ENCODE data around the gene NBEA.
"Not testable (repeated sequence)": the region's sequence is repeated elsewhere in the genome, so short reads cannot be mapped to it uniquely, and the experiment has no call there.

NBEA gene

GRCh38 chr13:35408285-35408684 is 466.2 kb downstream of the NBEA start:
- not testable (repeated sequence) for DNase-seq

GRCh38 chr13:35411059-35411744 is 469.1 kb downstream of the NBEA start:
- no peak for DNase-seq

GRCh38 chr13:35448465-35448864 is 506.4 kb downstream of the NBEA start:
- no peak for DNase-seq

- no peak for DNase-seq
These were observed 507.8 kb downstream of the NBEA start for GRCh38 chr13:35449821-35450220.

GRCh38 chr13:35455022-35455421 is 513.0 kb downstream of the NBEA start:
- no peak for DNase-seq

DNA sequence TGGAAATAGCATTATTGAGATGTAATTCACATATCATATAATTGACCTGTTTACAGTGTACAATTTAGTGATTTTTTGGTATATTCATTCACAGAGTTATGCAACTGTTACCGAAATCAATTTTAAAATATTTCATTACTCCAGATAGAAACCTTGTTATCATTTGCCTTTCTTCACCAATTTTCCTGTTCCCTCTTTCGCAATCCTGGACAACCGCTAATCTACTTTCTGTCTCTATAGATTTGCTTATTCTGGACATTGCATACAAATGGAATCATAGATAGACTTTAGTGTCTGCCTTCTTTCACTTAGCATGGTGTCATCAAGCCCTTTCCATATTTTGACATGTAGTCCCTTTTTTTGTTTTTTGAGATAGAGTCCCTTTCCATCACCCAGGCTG is 515.2 kb downstream of the NBEA start:
- no peak for DNase-seq

DNA sequence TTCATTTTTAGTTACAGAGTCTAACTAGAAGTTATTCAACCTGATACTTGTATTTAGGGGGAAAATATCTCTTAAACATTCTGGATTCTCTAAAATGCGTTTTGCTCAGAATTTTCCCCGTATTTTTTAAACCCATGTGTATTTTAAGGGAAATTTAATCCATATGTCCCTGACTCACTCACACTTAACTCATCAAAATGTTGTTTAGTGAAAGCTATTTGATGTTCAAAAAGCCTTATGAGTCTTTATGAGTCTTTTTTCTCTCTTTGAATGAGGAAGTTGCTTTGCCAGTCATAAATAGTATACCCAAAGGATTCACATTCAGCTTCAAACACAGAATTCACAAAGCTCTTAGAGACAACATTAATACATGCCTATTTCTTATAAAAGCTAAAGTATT is 518.0 kb downstream of the NBEA start:
- no peak for DNase-seq

- no peak for DNase-seq
These were observed 523.3 kb downstream of the NBEA start for GRCh38 chr13:35465371-35465770.

DNA sequence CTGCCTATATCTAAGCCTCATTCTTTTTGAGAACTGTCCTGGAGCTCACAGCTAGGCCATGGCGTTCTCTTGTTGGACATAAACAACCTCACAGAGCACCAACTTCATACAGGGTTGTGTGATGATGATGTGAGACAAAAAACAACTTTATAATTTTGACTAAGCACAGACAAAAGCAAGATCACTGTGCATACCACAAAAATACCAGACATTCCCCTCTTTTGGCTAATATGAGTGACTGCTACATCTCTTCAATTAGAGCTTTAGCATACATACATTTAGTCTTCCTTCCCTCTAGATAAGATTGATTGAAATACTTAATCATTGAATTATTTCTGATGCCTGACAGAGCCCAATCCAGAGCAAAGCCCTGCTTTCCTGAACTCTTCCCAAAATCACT is 526.1 kb downstream of the NBEA start:
- no peak for DNase-seq

DNA sequence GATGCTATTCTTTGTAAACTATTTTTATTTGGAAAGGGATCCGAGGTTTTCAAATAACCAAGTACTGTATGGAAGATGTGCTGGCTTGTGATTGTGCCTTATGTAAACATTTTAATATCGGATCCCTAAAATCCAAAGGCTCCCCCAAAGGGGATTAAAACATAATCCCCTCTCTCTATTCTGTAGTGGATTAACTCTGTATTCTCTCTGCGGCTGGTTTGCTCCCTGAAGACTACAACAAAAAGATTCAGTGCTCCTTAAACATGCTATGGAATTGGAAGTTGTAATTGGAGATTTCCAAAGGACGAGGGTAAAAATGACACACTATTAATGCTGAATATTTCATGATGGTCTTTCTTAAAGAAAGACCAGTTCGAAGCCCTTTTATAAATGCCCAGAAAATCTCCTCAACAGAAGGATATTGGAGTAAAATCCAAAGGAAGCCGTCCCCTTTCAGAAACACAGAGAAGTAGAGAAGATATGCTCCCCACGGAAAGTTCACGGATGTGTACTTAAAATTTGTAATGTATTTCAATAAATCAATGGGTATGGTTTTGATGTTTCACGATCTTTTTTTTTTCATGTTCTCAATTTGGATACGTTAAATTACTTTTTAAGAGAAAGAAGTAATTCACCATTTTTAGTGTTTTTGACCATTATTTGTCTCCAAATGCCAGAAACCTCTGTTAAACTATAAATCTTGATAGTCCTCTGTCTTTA is 527.9 kb downstream of the NBEA start:
- no peak for DNase-seq

DNA sequence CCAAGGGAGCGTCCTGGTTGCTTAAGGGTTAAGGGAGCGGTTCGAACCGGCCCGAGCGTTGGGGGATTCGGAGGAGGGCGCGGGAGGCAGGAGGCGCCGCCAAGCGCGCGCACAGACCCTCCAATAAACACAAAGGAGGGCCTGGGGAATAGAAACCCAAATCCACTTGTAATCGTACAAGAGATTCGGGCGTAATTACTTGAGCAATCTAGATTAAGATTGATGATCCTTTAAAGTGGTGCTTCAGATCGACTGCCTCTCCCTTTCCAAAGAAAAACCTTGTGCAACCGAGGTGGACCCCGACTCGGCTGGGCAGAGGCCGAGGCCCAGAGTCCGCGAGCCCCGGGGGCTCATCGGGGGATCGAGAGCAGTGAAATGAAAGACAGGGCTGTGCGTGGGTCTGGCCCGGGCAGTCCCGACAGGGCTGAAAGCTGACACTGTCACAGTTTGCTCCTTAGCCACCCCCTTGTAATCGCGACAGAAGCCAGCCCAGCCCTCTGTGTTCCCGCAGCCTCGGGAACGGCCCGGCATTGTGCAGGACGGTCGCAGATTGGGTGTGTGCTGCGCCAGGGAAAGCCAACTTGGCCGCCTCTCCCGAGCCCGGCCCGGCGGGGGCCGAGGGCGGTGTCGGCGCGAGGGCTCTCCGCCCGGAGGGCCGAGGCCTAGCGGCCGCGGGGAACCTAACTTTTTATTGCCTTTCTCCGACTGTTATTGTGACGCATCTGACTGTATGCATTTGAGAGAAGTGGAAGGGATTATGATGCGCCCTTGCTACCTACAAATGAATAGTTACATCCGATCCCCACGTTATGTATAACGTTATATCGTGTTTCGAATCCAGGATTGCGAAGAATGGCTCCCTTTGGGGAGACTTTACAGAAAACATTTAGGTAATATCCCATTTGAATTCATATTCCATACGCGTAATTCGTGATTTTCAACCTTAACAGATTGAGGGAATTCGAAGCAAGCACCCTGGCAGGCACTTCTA is 528.9 kb downstream of the NBEA start:
- no peak for DNase-seq

GRCh38 chr13:35471706-35472322 is 529.7 kb downstream of the NBEA start:
- no peak for DNase-seq

DNA sequence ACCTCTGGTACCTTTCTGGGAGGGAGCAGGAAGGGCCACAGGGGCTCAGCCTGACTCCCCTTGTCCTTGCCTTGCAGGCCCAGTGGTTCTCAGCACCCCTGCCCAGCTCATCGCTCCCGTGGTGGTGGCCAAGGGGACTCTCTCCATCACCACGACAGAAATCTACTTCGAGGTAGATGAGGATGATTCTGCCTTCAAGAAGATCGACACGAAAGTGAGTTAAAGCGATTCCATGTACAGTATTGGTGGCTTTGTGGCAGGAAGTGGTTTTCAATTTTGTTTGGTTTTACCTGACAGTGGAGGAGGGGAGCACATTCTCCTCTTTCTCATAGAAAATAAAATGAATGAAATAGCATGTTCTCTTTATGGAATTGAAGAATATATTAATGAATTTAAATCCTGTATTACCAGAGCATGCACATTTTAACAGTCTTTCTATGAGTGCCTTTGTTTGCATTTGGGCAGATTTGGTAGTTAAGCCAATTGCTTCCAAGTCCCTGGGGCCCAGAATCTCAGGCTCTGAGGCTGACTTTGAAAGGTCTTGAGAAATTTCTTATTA is 530.3 kb downstream of the NBEA start:
- no peak for DNase-seq

GRCh38 chr13:35473206-35473775 is 531.2 kb downstream of the NBEA start:
- DNase-seq, result no peak

GRCh38 chr13:35473802-35474201 is 531.7 kb downstream of the NBEA start:
- no peak for DNase-seq

DNA sequence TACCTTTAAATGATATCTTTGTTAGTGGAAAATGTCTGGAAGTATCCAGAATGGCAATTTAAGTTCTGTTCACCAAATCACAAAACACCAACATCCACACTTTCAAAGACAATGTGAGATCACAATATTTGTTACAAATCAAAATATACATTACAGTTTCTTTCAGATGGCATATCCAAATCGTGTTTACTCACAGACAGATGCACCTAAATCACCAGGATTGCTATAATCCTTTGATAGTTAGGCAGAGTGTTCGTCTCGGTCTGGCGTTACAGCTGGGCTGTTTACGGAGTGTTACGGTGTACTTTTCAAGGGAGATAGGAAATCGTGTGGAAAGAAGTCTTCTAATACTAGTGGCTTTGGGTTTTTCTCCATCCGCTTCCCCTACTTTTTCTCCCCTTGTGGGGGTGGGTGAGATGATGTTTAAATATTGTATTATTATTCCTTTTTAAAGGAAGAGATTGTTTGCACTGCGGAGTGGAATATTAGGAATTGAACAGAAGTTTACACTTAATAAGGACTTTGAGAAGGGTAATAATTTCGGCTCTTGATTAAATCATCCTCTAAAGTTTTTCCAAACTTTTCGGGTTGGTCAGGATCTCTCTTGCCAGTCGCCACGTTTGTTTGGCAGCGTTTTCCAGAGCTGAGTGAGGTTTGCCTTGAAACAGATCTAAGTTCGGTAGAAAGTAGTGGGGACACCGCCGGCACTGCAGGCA is 532.6 kb downstream of the NBEA start:
- DNase-seq, result no peak

- DNase-seq, result no peak
These were observed 533.3 kb downstream of the NBEA start for GRCh38 chr13:35475212-35475959.

DNA sequence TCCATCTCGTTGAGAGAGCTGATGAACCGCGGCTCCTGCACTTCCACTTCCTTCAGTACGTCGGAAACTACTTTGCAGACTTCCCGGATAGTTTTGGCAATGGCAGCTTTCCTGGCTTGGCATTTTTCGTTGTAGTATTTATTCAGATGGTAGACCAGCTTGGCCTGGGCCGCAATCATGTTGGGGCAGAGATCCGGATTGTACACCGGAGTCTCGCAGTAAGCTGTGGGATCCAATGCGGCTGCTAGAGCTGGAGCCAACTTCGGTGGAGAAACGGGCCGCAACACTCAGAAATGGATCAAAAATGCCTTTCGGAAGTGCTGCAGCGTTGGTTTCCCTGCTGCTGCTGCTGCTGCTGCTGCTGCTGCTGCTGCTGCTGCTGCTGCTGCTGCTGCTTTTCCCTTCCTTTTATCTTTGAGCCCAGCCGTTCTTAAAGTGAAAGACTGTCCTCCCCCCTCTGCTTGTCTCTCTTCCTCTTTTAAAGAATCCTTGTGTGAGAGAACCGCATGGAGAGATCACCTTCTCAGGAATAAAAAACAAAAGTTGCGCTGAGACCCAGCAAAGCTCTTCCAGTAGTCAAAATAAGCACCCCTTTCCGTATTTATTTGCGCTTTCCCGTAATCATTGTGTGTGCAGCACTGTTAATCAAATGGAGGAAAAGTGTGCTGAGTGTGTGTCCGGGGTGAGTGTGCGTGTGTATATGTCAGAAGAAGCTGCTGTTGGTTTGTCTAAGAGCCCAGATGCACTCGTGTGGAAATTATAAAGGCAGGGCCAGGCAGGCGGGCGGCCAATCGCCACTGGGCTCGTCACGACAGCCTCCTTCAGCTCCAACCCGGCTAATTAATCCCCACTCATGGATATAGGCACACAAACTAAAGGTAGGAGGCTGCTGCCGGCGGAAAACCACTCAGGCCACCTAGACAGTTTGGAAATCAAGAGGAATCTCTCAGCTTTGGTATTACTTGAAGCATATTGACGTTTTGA is 534.2 kb downstream of the NBEA start, which contains the start of gene MAB21L1:
MAB21L1 (minus strand) TSS at position 730 of the 984 bp plus-strand sequence; CDS start at position 179, 551 bp downstream.
- no peak for DNase-seq

DNA sequence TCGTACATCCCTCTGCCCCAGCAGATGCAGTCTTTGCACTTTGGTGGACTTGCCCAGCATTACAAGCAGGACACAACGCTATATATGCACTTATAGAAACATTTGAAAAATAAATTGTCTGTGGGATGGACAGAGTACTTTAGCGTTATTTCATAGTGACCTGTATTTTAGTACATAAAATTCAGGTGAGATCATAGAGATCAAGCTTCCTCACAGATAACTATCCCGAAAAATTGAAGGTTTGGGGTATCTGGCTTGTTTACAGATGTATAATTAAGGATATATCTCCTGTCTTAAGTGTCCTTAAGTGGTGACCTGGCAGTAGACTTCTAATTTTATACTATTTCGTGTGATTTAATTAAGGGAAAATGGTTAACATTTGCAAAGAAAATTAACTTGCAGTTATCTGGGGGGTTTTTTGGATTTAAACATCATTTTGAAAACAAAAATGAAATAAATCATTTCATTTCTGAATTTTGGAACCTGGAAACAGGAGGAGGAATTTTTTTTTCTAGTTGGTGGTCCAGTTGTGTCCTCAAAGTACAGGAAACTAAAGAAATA is 535.4 kb downstream of the NBEA start:
- no peak for DNase-seq

Measured in NCI-H446 treated with DMSO at 0.1 percent for 48 hours (cell line).